Measurements from ENCODE around the gene FEM1A.
"Not testable (repeated sequence)": the region's sequence is repeated elsewhere in the genome, so short reads cannot be mapped to it uniquely, and the experiment has no call there.

FEM1A gene

GRCh38 chr19:4815426-4816201, 24.1 kb downstream of the FEM1A start:
- peak; percentile 30 to 61 (median 48) for DNase-seq

GRCh38 chr19:4816202-4816949, 24.8 kb downstream of the FEM1A start:
- DNase-seq = no peak

GRCh38 chr19:4816950-4817278, 25.4 kb downstream of the FEM1A start:
- DNase-seq = no peak

GRCh38 chr19:4817467-4818277, 26.1 kb downstream of the FEM1A start:
- DNase-seq = no peak

- DNase-seq = no peak
These were observed 29.7 kb downstream of the FEM1A start for GRCh38 chr19:4821265-4821664.

- DNase-seq = not testable (repeated sequence)
These were observed 30.8 kb downstream of the FEM1A start for GRCh38 chr19:4822354-4822753.

GRCh38 chr19:4823577-4823976, 32.0 kb downstream of the FEM1A start:
- no peak for DNase-seq

- DNase-seq = no peak
These were observed 37.6 kb downstream of the FEM1A start for GRCh38 chr19:4829001-4829712.

GRCh38 chr19:4830332-4830731, 38.8 kb downstream of the FEM1A start:
- DNase-seq = no peak

GRCh38 chr19:4830768-4831265, 39.3 kb downstream of the FEM1A start:
- DNase-seq = no peak

GRCh38 chr19:4831304-4831978, 39.9 kb downstream of the FEM1A start, which contains the start of gene TICAM1:
Gene TICAM1, minus strand, starts transcription at chr19:4831712. Its CDS starts 13,335 bp downstream, at chr19:4818377.
- DNase-seq = peak; percentile 31 to 55 (median 50)

- DNase-seq = not testable (repeated sequence)
These were observed 40.4 kb downstream of the FEM1A start for GRCh38 chr19:4831979-4832340.

GRCh38 chr19:4832776-4833175, 41.2 kb downstream of the FEM1A start:
- DNase-seq = no peak

- DNase-seq = no peak
These were observed 47.7 kb downstream of the FEM1A start for GRCh38 chr19:4839192-4839591.

GRCh38 chr19:4843647-4843965, 52.1 kb downstream of the FEM1A start:
- no peak for DNase-seq

- no peak for DNase-seq
These were observed 53.0 kb downstream of the FEM1A start for GRCh38 chr19:4844348-4845179.

- DNase-seq = not testable (repeated sequence)
These were observed 54.4 kb downstream of the FEM1A start for GRCh38 chr19:4845975-4846374.

- DNase-seq = no peak
These were observed 55.8 kb downstream of the FEM1A start for GRCh38 chr19:4847190-4847973.

GRCh38 chr19:4849019-4849418, 57.5 kb downstream of the FEM1A start:
- DNase-seq = no peak
